GM19239 (cell line): ENCODE data around the gene IRX4.

Experiments used
- DNase-seq: peaks from one replicate; pipeline ENCODE4 v3.0.0; 2011; ENCODE audit warnings: low spot score; ENCODE audit not compliant: insufficient read length
- FAIRE-seq: peaks from 2 replicates; lab custom pipeline; 2011; peaks lifted over from hg19 to GRCh38; lab: Jason Lieb, UNC

IRX4 gene

DNA sequence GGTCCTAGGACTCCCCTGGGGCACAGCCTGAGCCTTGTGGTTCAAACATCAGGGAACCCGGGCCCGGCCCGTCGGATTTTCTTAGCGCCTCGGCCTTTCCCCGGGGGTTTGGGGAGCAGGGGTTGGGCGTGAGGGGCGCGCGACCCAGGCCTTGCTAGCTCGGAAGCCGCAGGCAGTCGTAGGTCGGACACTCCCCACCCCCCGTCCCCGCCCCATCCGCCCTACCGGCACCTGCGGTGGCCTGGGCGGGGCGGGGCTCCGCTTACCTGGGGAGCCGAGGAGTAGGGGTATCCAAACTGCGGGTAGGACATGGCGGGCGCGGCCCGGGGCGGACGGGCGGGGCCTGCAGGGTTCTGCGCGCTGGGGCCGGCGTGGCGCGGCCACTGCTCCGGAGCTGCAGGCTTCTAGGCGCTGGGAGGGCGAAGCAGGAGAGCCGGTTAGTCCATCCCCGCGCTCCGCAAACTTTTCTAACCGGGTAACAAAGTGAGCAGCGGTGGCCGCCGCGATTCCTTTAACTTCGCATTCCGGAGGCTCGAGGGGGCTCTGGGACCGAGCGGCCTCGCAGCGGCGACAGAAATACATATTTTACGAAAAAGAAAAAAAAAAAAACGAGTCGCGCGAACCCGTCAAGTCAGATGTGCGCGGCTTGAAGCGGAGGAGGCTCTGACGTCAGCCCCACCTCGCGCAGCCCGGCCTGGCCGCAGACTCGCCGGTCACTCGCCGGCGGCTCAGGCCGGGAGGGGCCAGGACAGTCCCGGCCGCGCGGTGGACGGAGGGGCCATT, at the start of gene IRX4:
Gene IRX4 (minus strand): TSS at position 589 of the 783 bp plus-strand sequence. CDS start 278 bp downstream, at position 311.
- no peak for FAIRE-seq
- DNase-seq: no peak

DNA sequence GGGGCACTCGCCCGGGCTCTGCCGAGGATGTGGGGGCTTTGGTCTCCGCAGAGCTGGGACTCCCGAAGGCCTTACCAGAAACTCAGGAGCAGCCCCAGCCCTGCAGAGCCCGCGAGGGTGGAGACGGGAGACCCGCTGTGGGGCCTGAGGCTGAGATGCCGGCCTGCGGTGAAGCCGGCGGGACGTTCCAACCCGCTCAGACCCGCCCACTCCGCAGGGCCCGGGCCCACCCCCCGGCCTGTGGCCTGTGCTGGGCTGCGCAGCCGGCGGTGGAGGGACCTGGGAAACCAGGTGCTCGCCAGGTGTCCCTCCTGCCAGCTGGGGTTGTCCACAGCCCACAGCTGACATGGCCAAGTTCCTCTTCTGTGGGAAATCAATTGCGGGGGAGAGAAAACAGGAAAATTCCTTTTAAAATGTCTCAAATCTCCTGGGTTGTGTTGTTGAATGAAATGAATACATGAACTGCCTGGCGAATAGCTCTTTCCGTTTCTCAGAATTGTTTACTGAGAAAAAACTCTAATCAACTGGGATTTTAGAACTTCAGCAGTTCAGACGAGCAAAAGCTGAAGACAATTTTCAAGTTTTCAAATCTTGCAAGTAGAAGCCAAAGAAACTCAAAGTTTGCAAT, 49.0 kb upstream of the IRX4 start:
- FAIRE-seq (no peak), DNase-seq (no peak)

DNA sequence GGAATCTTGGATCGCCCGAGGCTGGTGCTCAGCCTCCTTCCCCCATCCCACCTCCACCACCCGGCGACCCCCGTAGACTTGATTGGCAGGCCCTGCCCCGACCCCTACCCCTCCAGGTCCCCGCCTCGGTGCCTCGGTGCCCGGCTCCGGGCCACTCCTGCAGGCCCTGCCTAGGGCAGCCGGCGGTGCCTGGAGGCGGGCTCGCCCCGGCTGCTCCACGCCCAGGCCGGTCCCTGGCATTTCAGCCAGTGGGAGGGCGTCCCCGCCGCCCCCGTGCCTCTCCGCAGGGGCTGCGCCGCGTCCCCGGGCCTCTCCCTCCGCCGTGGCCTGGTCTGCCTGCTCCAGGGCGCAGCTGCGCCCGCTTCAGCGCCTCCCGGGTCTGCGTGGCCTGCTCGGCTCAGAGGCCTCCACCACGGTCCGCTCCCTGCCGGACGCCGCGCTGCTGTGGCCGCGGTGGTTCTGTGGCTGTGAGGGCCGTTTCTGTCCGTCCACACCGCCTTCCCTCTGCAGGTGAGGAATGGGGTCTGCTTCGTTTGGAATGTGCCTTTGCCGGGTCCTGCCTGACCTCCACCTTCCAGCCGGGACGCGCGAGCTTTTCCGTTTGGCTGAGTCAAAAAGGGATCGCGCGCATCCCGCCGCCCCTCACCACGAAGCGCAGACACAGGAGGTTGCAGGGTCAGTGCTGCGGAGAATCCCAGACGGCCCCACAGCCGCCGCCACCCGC, 48.3 kb upstream of the IRX4 start:
- no peak for DNase-seq
- FAIRE-seq: no peak

DNA sequence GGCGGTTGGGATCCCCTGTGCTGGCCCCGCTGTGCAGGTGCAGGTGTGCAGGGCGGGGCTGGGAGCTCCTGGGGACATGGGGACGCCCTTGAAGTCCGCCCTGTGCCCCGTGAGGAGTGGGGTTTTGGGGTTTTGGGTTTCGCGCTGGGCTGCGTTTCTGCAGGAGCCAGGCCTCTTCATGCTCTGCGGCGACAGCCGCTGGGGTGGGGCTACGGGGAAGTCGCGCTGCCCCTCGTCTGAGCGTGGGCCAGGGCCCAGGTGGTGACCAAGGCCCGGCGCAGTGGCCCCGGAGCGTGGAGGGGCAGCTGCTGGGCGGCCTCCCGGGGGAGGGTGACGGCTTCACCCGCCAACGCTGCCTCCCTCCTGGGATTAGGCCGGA, 47.8 kb upstream of the IRX4 start:
- no peak for DNase-seq
- no peak for FAIRE-seq

DNA sequence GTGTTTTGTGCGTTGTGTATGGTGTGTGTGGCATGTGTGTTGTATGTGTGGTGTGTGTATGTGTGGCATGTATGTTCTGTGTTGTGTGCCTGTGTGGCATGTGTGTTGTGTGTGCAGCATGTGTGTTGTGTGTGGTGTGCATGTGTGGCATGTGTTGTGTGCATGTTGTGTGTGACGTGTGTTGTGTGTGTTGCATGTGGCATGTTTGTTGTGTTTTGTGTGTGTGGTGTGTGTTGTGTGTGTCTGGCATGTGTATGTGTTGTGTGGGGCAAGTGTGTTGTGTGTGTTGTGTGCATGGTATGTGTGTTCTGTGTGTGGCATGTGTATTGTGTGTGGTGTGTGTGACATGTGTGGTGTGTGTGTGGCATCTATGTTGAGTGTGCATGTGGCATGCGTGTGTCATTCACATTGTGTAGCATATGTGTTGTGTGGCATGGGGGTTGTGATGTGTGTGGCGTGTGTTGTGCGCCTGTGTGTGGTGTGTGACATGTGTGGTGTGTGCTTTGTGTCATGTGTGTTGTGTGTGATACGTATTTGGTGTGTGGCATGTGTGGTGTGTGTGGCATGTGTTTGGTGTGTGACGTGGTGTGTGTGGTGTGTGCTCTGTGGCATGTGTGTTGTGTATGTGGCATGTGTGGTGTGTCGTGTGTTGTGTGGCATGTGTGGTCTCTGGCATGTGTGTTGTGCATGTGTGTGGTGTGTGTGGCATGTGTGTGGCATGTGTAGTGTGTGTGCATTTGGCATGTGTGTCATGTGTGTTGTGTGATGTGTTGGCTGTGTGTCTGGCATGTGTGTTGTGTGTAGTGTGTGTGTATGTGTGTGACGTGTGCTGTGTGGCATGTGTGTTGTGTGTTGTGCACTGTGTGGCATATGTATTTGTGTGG, 46.6 kb upstream of the IRX4 start:
- FAIRE-seq (no peak), DNase-seq (no peak)

DNA sequence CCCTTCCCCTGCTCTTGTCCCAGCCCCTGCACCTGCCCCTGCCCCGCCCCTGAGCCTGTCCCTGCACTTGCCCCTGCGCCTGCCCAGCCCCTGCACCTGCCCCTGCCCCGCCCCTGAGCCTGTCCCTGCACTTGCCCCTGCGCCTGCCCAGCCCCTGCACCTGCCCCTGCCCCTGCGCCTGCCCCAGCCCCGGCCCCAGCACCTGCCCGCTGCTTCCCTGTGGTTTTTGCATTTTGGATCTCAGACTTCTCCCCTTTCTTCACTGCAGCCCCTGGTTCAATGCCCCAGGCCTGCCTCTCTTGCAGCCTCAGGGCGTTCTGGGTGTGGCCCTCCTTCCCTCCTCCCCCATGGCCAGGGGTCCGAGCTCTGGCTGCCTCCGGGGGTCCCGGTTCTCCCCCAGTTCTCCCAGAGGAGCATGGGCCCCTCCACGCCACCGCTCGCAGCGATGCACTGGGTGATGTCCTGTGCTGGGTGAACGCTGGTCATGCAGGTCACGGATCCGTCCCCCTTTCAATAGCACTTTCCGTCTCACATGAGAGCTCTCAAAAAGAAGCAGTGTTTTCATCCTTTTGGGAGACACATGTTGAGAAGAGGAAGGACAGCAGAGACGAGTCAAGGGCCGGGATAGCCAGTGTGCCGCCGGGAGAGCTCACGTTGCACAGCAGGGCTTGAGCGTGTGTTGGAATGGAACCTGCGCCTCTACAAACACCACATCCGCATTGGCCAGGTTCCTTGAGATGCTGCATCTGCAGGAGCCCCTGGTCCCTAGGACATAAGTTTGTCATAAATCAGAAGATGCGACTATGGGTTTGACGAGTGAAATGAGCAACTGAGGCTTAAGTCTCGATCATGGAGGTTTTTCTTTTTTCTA, 44.0 kb upstream of the IRX4 start:
- DNase-seq (no peak), FAIRE-seq (no peak)

DNA sequence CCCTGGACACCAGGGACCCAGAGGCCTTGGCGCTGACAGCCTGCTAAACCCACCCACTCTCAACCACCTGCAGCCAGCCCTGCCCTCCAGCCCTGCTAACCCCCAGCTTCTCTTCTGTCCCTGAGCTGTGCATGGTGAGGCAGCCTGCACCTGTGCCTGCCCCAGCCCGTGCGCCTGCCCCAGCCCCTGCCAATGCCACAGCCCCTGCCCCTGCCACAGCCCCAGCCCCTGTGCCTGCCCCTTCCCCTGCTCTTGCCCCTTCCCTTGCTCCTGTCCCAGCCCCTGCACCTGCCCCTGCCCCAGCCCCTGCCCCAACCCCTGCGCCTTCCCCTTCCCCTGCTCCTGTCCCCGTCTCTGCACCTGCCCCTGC, 43.3 kb upstream of the IRX4 start:
- DNase-seq (no peak), FAIRE-seq (no peak)

DNA sequence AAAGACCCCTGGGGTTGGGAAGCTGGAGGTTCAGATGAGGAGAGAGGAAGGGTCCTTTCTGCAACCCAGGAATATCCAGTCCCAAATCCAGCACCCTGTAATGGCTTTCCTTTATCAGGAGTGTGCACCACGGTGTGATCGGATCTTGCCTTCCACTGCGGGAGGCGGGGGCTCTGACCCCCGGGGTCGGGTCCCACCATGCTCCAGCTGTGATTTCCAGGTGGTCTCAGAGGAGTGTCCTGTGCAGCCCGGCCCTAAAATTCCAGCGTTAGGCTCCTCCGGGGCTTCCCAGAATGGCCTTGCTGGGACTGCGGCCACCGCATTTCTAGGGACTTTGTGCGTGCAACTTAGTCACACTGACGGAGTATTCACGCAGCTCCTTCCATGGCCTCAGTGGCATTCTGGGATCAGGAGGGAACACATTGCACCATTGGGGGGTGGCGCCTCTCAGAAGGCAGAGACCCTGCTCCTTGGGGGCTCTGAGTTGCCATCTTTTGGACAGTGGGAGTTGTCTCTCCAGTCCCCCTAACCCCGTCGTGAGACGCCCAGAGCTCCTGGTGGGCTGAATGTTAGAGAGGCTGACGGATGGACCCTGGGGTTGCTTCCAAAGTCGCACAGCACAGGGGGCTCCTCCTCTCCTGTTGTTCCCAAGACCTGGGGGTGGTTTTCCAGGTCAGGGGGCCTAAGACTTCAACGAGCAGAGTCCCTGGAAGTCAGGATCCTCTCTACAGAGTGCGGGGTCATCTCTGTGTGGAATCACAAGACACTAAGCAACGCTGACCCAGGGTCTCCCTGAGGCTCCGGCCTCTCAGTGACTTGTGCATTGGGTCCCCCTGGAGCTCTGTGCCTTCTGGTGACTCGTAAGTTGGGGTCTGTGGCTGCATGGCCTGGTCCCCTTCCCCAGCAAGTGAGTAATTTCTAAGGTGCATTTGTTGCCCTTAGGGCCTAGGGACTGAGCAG, 42.7 kb upstream of the IRX4 start:
- DNase-seq: no peak
- FAIRE-seq: no peak

DNA sequence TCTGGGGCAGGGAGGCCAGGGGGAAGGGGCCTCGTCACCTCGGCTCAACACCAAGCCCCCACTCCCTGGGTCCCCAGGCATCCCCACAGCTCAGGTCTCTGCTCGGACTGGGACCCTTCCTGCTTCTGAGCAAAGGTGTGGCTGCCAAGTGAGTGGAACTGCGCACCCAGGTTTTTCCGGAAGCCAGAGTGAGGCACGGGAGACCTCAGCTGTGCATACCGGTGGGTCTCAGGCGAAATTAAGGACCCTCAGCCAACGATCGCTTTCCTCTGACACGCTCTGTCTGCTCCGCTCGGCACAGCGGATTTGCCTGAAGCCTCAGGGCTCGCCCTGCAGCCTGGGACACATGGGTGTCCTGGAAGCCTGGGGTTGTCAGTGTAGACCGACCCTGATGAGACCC, 41.0 kb upstream of the IRX4 start:
- no peak for FAIRE-seq
- DNase-seq: no peak

DNA sequence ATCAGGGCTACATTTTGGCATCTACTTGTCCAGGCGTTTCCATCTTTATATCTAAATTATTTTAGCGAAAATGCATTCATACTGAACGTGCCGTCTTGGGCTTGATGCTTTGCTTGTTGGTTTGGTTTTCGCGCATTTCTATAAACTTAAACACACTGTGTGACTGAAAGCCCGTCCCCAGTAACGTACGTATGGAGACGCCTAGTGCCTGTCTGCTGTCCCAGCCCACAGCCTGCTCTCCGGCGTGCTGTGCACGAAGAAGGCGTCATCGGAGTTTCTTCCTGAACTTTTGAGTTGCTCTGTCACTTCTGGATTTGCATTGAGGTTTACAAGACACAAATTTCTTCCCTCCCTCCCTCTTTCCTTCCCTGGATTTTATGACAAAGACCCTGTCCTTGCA, 40.6 kb upstream of the IRX4 start:
- FAIRE-seq (no peak), DNase-seq (no peak)

DNA sequence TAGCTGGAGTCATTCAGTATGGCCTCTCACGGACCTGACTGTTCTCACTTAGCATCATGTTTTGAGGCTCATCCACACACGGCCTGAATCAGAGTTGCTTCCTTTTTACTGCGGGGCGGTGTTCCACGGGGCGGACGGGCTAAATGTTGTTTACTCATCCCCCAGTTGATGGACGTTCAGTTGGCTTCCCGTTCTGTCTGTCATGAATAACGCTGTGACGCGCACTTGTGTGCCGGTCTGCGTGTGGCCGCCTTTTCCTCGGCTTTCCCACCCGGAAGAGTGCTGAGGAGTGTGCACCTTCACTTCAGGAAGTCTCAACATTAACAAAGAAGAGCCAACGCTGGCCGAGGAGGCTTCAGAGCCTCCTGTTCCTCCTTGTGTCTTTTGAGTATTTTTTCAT, 39.0 kb upstream of the IRX4 start:
- DNase-seq: no peak
- FAIRE-seq: no peak

DNA sequence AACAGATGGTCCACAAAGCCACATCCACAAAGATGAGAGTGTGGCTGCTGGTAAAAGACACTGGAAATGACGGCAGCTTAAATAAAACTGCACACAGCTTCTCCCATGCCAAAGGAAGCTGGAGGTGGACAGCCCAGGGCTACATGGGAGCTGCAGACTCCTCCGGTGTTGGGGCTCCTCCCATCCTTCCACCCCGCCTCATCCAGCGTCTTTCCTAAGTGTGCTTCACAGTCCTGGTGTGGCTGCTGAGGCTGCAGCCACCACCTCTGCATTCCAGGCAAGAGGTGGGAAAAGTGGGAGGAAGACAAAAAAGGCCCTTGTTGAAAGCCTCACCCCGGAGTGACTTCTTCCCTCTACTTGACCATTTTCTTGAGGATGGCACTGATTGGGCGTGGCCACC, 37.0 kb upstream of the IRX4 start:
- DNase-seq (no peak), FAIRE-seq (no peak)

DNA sequence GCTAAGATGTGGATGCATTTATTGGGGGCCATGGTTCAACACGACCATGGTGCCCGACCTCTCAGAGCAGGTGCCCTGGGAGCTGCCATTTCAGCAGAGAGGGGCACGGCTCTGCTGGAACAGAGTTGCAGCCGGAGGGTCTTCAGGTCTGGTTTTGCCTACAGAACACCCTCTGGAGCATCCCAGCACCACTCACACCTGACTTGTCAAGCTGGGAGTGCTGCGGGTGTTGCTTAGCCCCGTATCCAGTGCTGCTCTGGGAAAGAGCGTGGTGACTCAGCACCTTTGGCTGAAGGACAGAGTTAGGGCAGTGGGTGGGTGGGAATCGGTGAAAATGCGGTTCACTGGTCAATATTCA, 36.5 kb upstream of the IRX4 start:
- no peak for DNase-seq
- FAIRE-seq: no peak

DNA sequence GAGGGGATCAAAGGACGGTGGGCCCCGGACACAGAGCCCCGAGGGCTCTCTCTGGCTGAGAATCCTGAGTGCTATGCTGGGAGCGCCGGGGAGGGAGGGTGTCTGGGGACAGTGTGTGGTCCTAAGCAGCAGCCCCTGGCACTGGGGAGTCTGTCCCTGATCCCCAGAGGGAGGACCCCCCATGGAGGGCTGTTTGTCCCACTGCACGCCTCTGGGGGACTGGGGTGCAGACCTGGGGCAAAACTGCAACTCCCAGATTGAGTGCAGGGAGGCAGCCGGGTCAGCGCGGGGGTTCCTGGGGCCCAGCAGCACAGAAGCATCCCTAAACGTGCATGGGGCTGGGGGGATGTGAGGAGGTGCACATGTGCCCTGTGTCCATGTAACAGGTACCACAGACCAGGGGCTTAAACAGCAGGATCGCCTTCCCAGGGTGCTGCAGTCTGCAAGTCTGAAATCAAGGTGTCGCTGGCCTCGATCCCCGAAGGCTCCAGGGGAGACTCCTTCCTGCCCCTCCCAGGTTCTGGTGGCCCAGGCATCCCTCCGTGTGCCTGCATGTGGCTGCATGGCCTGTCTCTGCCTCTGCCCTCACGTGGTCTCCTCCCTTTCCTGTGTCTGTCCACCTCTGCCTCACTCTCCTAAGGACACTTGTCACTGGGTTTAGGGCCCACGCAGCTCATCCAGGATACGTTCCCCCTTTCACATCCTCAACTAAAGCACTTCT, 35.9 kb upstream of the IRX4 start:
- no peak for FAIRE-seq
- no peak for DNase-seq

DNA sequence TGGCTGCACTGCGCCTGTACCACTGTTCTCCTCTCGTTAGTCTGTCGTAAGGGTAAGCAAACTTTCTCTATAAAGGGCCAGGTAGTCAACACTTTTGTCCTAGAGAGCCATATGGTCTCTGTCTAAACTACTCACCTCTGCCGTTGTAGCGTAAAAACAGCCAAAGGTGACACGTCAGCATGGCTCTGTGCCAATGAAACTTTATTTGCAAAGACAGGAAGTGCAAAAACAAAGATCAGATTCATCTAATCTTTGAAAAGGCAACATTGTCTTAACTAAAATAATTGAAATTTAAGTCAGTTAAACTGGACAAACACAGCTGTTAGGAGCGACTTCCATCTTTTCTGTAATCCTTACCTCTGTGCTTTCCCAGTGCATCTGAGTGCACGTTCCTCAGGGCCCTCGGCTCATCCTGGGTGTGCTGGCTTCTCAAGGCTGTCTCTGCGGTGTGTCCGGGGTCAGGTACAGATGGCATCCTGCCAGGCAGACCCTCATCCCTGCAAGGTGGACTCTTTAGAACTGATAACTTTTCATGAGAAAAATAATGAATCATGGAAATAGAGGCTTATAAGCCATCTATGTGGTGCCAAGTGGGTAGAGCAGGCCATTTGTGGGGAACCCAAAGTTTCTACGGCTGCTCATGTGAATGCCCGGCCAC, 35.2 kb upstream of the IRX4 start:
- DNase-seq: no peak
- FAIRE-seq: no peak

DNA sequence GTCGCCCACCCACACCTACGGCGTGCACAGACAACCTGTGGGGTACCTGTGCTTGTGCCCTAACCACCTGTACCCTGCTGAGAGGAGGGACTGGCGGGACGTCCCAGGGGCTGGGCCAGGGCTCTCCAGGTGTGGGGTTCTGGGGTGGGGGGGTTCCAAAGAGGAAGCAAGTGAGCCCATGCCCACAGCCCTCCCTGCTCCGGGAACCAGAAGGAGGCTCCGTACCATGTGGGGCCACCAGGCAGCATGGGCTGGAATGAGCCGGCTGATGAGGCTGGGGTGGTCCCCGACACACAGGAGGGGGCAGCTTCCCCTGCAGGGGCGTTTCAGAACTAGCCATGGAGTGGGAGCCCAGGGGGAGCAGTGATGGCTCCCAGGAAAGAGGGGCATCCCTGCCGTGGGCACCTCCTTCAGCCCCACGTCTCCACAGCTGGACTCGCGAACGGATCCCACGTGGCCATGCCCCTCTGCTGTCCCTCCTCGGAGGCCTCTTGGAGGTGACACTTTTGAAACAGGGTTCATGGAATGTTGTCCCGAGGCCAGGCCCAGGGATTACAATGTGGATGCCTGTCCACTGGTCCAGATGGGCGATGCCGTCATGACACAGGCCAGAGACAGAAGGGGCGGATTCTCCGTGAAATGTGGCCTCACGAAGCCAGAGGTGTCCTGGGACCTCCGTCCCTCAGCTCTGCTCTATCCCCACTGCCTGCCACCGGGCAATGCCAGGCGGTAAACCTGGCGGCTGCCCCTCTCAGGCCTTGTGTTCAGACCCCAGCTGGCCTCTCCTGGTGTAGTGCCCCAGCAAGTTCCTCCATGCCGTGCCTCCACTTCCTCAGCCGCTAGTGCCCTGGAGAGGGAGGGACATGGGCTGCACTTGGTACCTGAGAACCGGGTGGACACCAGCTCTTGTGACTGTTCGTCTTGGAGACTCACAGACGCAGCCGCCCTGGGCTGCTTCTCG, 33.6 kb upstream of the IRX4 start:
- DNase-seq: no peak
- no peak for FAIRE-seq
